Activated gamma-delta T cell (primary cell): ENCODE data around the gene POM121L2.
"Not testable (repeated sequence)": the region's sequence is repeated elsewhere in the genome, so short reads cannot be mapped to it uniquely, and the experiment has no call there.

ENCODE experiments used
- DNase-seq: peaks from one replicate; lab custom pipeline; 2025; lab: John Stamatoyannopoulos, UW

The POM121L2 gene

GRCh38 chr6:27293436-27294098, 18.5 kb downstream of the POM121L2 start:
- no peak for DNase-seq

- no peak for DNase-seq
These were observed 21.2 kb downstream of the POM121L2 start for GRCh38 chr6:27290850-27291208.

DNA sequence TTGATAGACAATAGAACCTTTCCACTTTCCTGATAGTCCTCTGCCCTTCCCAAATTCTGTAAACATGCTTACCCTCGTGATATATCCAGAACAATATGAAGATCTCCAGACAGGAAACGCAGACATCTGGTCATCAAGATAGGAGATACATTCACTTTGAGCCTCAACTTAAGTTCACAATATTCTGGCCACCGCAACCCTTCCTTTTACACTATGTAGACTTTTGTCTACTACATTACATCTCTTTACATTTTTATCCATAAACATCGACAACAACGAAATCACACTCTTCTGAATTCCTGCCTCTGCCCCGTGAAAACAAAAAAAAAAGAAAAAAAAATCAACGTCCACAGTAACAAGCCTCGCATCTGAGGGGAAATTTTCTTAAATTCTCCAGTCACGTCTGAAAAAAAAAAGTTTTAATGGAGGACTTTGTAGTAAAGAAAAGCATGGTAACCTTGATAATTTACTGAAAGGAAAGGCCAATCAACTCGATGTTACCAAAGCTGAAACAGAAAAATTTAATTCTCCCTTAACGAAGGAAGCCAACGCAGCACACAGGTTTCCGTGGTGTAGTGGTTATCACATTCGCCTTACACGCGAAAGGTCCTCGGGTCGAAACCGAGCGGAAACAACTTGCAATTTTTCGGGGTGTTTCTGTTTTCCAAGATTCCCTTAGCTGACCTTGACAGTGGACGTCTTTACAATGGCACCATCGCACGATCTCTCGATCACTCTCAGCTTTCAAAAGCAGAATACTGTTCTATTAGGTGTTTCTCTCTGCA, 21.8 kb downstream of the POM121L2 start:
- DNase-seq: no peak

DNA sequence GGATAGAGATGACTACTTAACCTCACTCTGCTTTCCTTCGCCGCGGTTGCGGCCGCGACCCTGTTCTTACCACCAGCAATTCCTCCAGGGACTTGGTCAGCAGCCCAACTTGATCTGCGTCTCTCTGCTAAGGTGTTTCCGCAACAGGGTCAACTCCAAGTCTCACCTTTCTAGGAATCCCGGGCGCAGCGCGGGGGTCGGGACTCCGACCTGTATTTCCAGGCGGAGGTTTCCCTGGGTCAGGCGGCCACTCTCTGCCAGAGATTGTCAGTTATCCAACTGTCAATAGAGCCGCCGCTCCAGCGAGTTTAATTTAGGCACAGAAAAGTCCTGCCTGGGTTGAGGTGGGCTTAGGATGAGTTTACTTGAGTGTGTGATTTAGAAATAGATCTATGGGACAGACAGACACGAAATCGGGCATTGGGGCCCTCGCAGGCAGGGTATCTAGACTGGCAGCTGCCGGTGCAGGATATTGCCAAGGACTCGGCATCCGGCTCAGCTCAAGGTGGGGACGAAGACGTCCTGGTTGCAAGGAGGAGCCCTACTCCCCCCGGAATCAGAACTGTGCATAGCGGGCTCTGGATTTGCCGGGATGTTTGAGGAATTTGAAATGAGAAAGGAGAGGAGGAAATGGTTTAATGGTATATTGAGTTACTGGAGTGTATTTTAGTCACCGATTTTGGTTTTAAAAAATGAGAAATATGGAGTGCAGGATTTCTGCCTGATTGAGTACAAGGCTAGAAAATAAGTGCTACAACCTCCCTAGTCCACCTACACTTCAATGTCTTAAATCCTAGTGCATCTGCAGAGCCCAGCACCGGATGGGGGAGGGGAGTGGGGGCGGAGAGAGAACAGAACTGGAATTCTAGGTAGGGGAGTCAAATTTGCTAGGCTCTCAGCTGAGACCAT, 23.7 kb downstream of the POM121L2 start:
- no peak for DNase-seq

GRCh38 chr6:27287751-27288135, 24.3 kb downstream of the POM121L2 start:
- no peak for DNase-seq

DNA sequence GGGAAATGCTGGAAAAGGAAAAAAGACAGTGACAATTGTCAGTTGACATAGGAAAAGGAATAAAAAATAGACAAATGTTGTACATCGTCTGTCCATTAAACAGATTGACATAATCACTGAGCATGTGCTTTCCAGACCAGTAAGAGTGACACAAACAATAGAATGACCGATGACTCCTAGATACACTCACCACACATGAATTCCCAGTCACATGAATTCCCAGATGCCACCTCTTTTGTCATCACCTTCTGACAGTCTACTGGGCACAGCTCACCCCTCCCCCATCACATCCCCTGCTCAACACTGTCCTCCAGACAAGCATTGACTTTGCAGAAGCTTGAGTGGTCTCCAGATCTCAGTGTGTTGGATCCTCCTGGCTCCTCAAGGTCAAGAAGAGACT, 25.9 kb downstream of the POM121L2 start:
- no peak for DNase-seq

DNA sequence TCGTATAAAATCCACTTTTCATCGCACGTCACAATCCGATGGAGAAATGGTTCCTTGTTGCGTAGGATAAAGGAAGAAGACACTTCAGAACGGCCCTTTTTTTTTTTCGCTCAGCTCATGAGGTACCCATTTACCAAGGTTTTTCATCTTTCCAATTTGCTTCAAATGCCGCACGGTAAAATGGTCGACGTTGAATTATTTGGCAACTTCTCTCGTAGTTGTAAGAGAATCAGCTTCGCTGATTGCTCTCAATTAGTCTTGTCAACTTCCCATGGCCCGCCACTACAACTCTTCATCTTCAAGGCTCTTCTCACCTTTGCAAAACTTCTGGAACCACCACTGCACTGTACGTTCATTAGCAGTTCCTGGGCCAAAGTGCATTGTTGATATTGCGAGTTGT, 28.8 kb downstream of the POM121L2 start:
- no peak for DNase-seq

DNA sequence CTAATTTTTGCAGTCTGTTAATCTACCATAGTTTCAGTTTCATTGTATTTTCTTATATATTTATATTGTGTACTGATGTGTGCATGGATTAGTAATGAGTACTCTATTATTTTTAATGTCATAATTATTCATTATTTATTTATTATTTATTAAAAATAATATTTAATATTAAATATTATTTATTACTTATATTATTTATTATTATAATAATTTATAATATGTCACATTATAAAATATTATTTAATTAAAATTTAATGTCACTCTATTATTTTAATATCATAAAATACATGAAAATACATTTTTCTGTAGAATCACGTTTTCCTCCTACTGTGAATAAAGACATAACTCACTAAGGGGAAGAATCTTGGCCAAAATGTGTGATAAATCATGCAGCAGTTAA, 30.5 kb downstream of the POM121L2 start:
- DNase-seq: no peak

- no peak for DNase-seq
These were observed 31.0 kb downstream of the POM121L2 start for GRCh38 chr6:27281105-27281539.

DNA sequence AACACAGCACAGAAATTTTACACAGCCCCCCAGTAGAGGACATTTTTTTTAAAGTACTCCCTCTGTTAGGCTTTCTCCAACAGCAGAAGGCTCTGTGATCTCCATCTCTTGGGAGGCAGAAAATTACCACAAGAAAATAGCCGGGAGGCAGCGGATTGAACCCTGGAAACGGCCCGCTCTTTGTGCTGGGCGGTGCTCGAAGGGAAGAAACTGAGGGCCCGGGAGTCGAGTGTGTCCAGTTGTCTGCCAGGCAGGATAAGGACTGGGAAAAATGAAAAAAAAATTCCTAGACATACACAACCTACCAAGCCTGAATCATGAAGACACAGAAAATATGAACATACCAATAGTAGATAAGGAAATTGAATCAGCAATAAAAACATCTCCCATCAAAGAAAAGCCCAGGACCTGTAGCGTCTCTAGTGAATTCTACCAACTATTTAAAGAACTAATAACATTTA, 31.5 kb downstream of the POM121L2 start:
- DNase-seq: no peak

GRCh38 chr6:27280064-27280539, 32.0 kb downstream of the POM121L2 start:
- no peak for DNase-seq

DNA sequence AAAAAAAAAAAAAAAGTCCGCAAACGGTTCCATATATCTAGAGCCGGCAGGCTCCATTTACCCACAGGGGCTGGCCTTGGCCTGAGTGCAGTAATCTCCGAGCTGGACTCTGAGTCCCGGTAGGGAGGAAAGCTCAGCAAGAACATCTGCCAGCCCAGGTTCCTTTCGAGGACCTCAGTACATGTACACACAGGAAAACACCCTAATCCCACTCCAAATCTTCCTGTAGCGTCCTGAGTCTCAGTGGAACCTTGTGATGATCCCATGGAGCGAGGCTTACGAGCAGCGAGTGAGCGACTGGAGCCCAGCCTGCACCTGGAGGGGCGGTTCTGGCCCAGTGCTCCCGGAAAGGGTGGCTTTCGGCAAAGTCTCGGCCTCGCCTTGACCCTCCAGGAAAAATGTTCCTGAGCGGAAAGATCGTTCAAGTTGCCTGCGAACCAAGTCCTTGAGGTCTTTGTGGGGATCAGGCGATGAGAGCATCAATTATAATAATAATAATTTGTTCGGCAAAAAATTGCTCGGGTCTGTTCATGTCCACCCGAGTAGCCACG, 32.5 kb downstream of the POM121L2 start:
- no peak for DNase-seq

DNA sequence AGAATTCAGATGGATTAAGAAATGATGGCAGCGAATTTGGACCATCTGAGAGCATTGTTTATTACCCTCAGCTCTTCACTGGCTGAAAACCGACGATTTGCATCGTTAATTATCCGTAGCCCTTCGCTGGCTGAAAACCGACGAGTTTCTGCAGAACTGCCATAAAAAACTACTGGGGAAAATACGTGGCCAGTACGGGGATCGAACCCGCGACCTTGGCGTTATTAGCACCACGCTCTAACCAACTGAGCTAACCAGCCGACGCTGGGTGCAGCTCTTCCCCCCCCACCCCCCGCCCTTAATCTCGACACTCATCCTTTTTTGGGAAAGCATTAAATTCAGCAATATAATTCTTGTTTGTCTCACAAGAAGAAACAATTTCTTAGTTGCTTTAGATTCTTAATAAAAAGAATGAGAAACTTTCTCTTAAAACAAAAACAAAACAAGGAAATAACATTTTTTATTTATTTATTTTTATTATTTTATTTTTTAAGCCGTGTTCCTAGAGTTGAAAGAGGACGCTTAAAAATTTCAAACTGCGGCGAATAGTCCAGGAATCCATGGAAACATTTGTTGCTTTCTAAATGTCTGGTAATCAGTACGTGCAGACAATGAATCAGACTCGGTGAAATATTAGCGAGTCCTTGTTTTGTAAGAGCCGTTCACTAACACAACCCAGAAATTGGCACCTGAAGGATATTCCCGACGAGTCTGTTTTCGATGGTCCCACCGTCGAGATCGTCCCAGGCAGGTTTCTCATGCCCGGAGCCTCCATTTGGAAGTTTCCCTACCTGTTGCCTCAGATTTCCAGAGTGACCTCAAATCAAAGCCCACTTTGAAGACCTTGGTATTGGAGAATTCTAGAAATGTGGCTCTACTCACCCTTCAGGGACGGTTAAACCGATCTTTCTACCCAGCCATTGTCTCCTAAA, 36.8 kb downstream of the POM121L2 start:
- DNase-seq: no peak

DNA sequence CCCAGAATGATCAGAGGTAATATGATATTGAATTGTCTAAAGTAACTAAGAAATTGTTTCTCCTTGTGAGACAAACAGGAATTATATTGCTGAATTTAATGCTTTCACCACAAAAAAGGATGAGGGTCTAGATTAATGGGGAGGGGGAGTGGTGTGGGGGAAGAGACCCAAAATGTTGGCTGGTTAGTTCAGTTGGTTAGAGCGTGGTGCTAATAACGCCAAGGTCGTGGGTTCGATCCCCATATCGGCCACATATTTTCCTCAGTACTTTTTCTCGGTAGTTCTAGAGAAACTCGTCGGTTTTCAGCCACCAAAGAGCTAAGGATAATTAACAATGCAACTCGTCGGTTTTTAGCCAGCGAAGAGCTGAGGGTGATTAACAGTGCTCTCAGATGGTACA, 38.3 kb downstream of the POM121L2 start:
- no peak for DNase-seq

GRCh38 chr6:27268803-27269202, 43.3 kb downstream of the POM121L2 start:
- no peak for DNase-seq

GRCh38 chr6:27267857-27268434, 44.1 kb downstream of the POM121L2 start:
- DNase-seq: no peak

- DNase-seq: not testable (repeated sequence)
These were observed 45.1 kb downstream of the POM121L2 start for GRCh38 chr6:27267003-27267402.

DNA sequence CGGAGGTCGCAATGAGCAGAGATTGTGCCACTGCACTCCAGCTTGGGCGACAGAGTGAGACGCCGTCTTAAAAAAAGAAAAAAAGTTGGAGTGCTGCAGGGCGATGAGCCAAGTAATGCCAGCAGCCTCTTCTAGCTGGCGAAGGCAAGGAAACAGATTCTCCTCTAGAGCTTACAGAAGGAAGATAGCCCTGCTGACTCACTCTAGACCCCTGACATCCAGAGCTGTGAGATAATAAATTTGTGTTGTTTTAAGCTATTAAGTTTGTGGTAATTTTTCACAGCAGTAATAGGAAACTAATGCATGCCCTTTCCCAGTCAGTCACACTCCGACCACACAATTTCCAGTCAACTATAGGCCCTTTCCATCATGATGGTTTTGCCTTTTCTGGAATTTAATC, 48.2 kb downstream of the POM121L2 start:
- no peak for DNase-seq

GRCh38 chr6:27260836-27261375, 51.2 kb downstream of the POM121L2 start:
- no peak for DNase-seq

GRCh38 chr6:27260369-27260768, 51.7 kb downstream of the POM121L2 start:
- no peak for DNase-seq
